ENCODE measurements around the gene RPS6KL1.
"Not testable (repeated sequence)": the region's sequence is repeated elsewhere in the genome, so short reads cannot be mapped to it uniquely, and the experiment has no call there.

Gene RPS6KL1

DNA sequence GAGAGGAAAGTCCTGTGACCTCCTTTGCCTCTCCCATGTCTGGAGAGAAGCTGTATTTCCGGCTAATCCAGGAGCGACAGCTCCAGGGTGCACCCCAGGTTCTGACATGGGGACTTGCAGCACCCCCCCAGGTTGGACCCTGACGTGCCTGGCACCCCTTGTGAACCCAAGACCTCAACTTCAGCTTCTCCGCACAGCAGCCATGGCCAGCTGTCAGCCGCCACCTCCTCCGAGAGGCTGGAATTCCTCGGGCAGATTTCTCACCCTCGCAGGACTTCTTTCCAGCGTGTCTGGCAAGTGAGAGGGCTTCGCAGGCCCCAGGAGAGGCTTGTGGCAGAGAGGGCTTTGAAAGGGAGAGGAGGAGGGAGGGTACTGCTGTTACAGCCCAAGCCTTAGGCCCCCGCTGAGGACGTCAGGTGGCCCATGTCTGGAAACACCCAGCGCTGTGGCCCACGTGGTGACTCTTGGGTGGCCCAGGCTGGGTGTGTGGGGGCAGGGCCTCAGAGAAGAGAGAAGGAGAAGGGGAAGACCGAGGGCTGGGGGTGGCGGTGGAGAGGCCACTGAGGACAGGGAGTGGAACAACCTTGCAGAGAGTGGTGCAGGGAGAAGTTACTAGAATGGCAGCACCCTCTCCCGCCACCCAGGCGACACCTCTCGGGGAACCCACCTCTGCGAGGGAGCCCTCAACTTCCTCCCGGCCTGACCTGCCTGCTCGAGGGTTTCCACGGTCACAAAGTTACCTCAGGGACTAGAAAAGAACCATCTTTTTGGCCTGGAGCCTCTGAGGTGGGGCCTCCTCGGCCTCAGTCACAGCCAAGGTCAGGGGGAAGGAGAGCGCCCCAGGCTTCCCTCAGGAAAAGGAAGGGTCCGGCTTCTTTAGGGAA is 11.7 kb upstream of the RPS6KL1 start:
- DNase-seq, result no peak

DNA sequence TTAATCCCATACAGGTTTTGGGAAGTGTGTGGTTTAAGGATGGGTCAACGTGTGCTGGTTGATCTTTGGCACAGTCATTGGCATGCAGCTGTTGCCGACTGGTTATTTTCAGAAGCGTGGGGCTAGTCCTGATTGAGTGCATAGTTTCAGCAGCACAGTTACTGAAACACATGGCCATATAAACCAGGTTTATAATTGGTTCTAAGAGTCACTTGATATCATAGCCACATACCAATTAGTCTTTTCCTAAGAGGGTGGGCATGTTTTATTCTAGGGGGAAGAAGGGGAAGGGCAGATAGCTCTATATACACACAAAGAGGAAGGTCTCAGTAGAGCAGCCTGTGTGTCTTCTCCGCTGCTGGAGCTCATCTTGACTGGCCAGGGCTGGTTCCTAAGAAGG is 11.0 kb upstream of the RPS6KL1 start:
- no peak for DNase-seq

DNA sequence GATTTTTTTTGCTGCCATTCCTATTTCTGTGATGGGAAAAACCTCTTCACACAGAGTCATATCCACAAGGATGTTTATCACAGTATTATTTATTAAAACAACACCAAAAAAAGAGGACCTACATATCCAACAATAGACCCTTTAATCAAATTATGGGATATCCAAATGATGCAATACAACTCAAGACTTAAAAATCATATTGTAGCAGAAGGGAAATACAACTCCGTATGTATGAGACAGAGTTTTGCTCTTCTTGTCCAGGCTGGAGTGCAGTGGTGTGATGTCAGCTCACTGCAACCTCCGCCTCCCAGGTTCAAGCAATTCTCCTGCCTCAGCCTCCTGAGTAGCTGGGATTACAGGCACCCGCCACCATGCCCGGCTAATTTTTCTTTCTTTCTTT is 9.9 kb upstream of the RPS6KL1 start:
- DNase-seq, result not testable (repeated sequence)

DNA sequence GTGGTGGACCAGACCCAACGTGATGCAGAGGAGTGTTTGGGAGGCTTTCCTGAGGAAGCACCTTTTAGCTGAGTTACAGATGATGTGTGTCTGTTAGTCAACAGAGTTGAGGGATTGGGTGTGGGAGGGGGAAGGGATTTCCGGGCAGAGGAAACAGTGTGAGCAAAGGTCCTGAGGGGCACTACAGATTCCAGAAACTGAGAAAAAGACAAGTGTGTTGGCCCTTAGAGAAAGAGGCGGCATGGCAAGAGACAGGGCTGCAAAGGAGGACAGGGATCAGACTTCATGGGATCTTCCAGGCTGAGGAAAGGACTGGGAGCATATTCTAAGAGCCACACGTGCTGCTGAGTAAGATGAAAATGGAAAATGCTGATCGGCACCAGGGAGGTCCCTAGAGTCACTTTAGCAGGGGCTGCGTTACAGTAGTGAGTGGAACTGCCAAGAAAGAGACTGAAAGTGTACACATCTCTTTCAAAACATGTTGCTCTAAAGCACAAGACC is 9.4 kb upstream of the RPS6KL1 start:
- DNase-seq, result no peak

DNA sequence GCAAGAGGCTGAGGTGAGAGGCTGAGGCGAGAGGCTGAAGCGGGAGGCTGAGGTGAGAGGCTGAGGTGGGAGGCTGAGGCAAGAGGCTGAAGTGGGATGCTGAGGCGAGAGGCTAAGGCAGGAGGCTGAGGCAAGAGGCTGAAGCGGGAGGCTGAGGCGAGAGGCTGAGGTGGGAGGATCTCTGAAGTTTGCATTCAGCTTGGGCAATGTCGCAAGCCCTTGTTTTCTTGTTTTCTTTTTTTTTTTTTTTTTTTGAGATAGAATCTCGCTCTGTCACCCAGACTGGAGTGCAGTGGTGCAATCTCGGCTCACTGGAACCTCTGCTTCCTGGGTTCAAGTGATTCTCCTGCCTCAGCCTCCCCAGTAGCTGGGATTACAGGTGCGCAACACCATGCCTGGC is 8.7 kb upstream of the RPS6KL1 start:
- not testable (repeated sequence) for DNase-seq

DNA sequence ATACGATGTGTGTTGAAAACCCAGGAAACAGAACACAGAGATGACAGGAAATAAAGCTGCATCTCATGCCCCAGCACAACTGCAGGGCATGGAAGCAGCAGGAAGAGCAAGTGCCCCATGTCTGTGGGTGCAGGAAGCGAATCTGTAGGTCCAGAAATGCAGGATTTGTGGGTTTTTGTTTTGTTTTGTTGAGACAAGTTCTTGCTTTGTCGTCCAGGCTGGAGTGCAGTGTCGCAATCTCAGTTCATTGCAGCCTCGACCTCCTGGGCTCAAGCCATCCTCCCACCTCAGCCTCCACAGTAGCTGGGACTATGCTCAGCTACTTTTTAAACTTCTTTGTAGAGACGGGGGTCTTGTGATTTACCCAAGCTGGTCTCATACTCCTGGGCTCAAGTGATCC is 6.2 kb upstream of the RPS6KL1 start:
- no peak for DNase-seq

DNA sequence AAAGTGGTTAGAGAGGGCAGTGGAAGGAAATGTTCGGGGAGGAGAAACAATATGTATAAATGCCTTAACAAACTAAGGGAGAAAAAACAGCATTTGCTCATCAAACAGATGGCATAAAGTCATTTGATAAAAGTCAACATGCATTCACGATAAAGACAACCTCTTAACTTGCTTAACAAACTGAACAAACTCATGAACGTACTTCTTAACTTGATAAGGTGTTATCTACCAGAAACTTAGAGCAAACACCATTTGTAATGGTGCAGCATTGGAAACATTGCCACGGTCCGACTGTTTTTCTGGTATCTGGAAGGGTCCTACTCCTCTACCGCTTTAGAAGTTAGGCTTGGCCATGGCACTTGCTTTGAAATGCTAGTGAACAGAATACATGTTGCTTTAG is 4.2 kb upstream of the RPS6KL1 start:
- no peak for DNase-seq

DNA sequence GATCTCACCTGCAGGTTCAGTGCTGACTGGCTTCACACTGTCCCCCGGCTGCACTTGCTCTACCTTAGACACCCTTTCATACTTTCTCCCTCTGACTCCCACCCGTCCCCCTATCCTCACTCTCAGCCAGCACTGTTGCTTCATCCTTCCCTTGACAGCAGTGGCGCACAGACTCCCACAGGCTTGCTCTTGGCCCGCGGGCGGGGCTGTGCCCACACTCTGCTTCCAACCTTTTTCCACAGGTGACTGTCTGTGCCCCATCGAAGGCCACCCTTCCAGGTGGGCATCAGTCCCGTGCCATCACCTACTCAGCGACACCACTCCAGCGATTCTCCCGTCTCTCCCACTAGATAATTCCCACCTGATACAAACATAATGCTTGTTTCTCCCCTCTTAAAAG is 1.0 kb upstream of the RPS6KL1 start:
- no peak for DNase-seq

DNA sequence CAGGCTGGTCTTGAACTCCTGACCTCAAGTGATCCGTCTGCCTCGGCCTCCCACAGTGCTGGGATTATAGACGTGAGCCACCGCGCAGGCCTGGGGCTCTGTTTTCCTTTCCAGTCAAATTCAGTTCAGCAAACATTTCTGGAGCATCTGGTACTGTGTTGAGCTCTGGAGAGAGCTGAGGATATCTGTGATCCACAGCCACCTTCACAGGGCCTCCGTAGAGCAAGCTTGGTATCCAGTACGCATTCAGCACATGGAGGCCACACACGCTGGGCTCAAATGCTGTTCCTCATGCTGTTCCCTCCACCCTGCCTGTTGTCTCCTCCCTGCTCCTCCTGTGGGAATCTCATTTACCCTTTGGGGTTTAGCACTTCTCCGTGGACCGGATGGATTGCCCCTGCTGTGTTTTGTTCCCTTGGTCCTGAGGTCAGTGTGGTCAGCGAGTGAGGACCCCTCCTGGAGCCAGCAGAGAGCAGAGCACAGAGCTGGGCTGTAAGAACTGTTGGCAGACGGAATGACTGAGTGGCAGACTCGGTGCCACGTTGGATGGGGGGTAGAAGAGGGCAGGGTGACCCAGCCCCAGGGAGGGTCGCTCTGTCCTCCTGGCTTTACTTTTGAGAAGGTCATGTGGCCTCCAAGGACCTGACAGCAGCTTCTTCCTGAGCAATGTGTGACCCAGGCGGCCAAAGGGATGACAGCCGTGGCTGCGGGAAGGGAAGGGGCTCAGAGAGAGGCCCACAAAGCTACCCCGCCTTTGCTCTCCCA is 891 bp downstream of the RPS6KL1 start:
- DNase-seq, result no peak

DNA sequence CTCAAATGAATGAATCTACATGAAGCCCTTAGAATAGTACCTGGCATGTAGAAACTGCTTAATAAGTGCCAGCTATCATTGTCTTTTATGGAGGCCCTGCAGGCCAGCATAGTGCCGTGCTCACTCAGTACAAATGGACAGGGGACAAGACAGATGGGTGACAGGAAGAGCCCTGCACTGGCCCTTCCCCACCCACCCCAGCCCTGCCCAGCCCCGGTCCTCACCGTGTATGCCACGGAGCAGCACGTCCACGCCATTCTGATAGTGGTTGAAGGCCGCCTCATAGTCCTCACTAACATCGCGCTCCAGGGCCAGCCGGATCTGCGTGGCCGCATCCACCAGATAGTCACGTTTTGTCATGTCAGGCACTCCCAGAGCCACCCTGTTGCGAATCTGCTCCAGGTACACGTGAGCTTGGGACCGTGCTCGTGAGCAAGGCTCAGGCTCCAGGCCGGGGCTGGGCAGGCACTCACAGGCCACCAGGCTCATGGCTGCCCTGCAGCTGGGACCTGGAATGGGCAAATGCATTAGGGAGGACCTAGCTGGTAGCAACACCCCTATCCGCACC is 1.9 kb downstream of the RPS6KL1 start:
- DNase-seq, result no peak

DNA sequence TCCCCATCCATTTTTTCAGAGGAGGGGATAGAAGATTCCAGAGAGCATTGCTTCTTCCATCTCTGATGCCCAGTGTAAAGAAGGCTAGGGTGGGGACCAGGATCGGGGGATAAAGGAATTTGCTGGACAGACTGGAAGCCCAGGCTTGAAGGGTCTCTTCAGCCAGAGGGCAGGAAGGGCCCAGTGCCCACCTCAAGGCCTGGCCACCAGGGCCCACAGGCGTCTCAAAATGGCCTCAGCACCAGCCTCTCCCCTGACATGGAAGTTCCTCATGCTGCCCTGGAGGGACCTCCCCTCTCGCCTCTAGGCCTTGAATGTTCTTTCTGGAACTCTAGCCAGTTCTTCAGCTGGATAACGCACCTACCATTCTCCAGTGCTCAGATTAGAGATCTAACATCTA is 2.8 kb downstream of the RPS6KL1 start:
- DNase-seq, result no peak

DNA sequence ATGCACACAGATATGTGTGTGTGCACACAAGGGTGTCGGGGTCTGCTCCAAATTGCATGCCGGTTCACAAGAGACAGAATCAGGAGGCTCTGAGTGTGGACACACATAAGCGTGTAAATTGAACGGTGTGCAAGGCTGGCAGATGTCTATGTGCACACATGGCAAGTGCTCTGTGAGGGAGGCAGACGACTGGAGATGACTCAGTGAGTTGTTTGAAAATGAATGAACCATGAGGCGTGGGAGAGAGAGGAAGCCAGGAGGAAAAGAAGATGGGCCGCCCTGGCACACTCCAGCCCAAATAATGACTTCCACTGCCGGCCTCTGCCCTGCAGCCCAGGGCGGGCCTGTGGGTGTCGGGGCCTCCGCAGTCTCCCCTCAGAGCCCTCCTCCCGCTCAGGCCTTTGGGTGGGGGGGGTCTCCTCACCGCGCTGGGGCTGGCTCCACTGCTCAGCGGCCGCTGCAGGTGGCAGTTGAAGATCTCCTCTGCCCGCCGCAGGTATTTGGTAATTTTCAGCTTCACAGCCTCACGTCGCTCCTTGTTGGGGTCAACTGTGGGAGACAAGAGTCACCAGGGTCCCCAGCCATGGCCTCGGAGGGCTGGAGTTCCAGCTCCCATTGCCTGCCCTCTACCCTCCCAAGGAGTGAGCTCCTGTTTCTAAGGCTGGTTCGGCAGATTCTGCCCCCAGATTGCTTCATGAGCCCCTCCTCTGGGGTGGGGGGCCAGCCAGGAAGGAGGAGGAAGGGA is 3.5 kb downstream of the RPS6KL1 start:
- no peak for DNase-seq

DNA sequence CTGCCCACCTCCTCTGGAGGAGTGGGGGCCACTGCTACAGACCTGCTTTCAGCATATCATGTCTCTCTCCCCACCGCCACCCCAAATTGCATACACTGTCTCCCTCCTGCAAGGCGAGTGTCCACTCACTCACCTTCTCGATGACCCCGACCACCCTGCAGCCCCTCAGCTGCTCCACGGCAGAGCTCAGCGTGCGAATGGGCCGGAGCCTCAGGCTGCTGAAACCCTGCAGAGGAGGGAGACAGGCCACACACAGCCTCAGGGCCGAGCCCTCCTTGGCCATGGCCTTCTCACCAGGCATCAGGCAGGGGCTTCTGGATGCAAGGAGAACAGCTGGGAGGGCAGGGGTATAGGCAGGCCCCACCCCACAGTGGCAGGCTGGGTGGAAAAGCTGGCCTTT is 4.7 kb downstream of the RPS6KL1 start:
- no peak for DNase-seq

DNA sequence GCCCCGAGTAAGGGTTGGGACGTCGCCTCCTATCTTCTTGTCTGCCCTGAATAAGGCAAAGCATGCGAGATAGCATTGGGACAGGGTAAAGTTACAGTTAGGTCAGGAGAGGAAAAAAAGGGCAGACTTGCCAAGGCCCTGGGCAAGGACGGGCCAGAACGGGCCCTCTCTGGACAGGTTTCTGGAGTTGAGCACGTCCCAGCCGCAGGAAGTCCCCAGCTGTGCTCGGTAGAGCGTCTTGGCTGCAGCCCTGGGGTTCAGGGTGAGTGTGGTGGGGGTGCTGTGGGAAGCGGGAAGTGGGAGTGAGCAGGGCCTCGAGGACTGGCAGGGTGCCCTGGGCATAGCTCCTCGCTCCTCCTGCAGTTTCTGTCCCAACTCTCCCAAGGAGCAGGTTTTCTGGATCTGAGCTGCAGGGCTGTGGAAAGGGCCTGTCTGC is 5.4 kb downstream of the RPS6KL1 start:
- no peak for DNase-seq

DNA sequence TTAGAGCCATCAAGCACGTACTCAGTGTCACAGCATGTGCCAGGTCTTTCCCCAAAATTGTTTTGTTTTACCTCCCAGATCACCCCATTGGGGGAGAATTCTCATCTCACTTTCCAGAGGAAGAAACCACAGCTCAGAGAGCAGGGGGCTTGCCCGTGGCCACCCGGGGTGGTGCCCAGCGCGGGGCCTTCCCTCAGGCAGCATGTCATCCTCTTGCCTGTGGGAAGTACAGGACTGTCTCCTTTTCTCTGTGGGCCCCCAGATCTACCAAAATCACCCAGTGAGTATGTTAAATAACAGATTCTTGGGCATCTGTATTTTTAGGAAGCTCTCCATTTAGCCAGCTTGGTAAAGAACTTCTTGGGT is 5.9 kb downstream of the RPS6KL1 start:
- DNase-seq, result no peak

DNA sequence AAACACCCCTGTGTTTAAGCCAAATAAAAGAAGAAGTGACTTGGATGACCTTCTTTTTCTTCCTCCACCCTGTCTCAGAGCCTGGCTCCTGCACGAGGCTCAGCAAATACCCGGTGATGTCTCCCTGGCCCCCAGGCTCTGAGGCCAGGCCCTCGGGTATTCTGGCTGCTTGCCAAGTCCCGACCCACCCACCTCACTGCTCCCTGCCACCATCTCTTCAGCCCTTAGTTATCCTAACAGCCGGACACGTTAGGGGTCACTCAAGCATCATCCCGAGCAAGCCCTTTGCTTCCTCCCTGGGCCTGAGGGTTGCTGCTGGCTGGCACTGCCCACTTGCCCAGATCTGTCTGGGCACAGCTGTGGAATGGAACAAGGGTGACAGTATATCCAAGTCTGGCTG is 7.2 kb downstream of the RPS6KL1 start:
- no peak for DNase-seq

DNA sequence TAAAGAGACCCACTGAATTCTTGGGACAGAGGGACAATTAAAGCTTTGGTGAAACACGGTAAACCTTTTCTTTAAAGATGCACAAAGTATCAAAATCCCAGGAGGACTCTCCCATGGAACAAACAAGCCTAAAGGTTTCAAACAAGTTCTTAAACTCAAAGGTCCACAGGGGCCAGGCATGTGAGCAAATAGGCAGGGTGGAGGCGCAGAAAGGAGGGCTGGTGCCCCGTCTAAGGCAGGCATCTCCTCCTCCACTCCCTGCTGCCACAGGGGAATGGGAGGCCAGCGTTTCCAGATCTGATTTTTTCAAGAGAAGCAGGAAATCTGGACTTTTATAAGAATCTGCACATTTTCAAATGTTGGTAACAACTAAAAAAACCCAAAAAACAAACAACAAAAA is 7.6 kb downstream of the RPS6KL1 start:
- no peak for DNase-seq

DNA sequence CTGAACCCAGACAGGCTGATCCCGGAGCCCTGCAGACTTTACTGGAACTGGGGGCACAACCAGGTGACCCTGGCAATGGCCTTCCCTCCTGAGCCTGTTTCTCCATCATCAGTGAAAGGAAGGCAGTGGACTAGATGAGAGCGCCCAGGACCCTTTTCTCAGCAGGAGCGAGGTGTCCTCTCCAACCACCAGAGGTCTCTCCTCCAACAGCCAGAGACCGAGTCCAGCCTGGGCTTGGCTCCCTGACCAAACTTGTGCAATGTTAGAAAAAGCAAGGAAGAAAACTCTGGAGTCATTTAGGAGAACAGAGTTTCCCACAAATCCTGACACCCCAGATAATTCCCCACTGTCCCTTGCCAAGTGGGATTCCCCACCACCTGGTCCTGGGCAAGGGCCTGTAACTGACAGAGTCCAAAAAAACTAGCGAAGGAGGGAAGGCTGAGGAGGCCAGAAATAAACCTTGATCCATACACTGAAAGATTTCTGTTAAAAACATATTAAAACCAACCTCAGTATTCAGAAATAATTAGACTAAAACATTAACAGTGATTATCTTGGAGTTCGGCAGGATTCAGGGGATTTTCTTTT is 9.0 kb downstream of the RPS6KL1 start:
- DNase-seq, result peak; percentile 8

DNA sequence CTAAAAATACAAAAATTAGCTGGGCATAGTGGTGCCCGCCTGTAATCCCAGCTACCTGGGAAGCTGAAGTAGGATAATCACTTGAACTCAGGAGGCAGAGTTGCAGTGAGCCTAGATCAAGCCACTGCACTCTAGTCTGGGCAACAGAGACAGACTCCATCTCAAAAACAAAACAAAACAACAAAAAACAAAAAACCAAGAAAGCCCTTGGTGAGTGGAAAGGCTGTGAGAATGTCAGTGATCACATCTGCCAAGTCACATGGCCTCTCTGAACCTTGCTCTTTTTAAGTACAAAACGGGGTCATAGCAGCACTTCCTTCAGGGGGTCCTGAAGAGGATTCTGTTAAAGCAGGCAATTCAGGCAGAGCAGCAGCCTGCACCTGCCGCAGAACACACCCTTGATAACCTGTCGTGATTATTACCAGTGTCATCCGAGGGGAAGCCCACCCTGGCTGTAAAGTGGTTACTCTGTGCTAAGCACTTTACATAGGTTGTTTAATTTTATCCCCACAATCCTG is 9.6 kb downstream of the RPS6KL1 start:
- DNase-seq, result no peak

DNA sequence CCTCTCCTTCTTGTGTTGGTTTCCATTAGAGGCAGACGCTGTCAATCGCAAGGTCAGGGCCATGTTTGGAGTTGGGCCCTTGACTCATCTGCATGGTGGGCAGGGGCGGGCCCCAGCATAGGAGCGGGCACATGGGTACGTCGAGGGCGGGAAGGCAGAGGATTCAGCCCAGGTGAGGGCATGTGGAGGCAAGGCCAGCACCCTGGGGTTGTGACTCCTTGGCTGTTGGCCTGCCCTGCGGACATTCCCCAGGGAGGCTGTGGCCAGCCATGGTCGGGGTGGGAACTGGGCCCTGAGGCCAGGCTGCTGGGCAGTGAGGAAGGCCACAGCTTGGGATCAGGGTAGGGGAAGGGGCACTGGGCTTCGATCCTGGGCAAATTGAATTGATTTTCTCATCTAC is 10.3 kb downstream of the RPS6KL1 start:
- DNase-seq, result no peak

DNA sequence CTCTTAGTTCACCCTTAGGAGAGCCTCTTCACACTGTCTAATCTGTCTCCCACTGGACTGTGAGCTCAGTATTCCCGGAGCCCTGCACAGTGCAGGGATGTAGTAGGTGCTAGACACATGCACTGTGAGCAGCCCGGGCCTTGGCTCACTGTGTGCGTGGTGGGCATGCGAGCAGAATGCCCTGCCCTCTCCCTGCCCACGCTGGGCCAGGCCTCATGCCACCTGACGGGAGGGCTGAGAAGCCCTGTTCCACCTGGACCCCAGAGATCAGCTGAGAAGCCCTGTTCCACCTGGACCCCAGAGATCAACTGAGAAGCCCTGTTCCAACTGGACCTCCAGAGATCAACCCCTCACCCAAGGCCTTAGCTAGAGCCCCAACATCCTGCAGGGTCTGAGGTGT is 10.9 kb downstream of the RPS6KL1 start:
- DNase-seq, result no peak

DNA sequence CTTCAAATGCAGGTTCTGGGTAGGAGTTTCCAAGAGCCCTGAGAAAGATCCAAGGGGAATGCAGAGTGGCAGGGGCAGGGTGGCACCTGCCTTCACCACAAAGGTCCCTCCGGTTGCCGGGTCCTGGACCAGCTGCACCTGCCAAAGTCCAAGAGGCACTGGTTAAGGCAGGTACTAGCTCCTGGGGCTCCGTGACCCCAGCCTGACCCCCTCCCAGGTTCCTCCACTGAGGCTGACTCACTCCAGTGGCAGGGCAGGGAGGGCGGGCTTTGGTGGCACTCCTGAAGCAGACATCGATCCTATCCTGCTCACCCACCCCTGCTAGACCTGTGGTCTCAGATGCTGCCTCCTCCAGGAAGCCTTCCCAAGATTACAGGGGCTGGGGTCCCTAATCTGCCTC is 11.4 kb downstream of the RPS6KL1 start:
- no peak for DNase-seq

DNA sequence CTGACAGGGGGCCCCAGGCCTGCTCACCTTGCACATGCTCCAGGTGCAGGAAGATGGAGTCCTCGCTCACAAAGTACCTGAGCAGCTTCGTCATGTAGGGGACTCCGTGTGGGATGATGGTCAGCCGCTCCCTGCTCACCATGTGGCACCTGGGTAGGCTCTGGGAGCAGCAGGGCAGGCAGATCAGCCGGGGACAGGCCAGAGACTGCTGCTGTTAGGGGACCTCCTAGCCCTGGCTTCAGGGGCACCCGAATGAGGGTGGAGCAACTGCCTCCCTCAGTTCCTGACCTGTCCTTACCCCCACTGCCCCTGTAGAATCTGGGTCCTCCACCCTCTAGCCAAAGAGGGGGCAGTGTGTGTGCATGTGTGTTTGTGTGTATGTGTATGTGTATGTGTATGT is 11.8 kb downstream of the RPS6KL1 start:
- DNase-seq, result no peak

Measured in NCI-H748 treated with DMSO at 0.1 percent for 48 hours (cell line).